ENCODE measurements around the gene LORICRIN. TPM values are rescaled to one million over a fixed set of nuclear protein-coding genes. Genes with fewer than 3 reads are reported as not detected.

The LORICRIN gene
- total and polyA plus RNA-seq, 2 of the 4 experiments (the other 2 are of a cell fraction), result not detected

DNA sequence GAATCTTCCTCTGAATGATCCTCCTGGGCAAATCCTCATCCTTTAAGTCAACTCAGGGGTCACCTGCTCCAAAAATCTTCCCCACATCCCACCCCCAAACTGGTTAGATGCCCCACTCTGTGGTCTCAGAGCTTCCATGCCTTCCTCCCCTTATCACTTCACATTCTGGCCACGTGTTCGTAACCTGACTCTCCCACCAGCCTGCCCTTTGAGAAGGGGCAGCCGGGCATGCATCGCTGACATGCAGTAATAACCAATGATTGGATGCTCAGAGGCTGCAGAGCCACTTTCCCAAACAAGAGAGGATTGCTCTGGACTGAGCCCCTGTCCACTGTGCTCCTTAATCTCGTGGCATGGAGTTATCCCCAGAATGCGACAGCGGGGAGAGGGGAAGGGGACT lies 49.3 kb upstream of the LORICRIN start:
- Histone ChIP-seq H3K18ac (ENCODE audit: low read depth, low read length) (no peak overlapping the region), H3K14ac (replicated peaks; ENCODE audit: low read depth, low read length) (no peak overlapping the region), H3K4me1 (ENCODE audit: control insufficient read depth, insufficient read depth, low read length) (no peaks in the 10 kb centered on the region), H3K36me3 (ENCODE audit: control insufficient read depth, insufficient read depth, low read length) (no peaks in the 10 kb centered on the region), H3K9me1 (ENCODE audit: insufficient read depth, low read length) (no peaks in the 10 kb centered on the region), H4K91ac (ENCODE audit: insufficient read depth, low read depth, low read length) (no peak overlapping the region), H3K27me3 (ENCODE audit: control insufficient read depth, insufficient read depth, low read length) (no peaks in the 10 kb centered on the region), H2BK20ac (ENCODE audit: low read depth, low read length) (no peak overlapping the region), H3K4me3 (ENCODE audit: insufficient read depth, low read depth, low read length) (no peak overlapping the region), H2BK120ac (ENCODE audit: low read depth, low read length) (no peak overlapping the region), H2AK5ac (ENCODE audit: low read depth, low read length) (no peak overlapping the region), H3K27ac (ENCODE audit: insufficient read depth, low read length) (no peak overlapping the region), H2BK5ac (ENCODE audit: low read depth, low read length, poor library complexity, severe bottlenecking) (no peak overlapping the region), H2AK9ac (replicated peaks; ENCODE audit: low read depth, low read length, poor library complexity) (no peak overlapping the region), H3K56ac (ENCODE audit: extremely low read depth, insufficient read depth, low read length) (no peak overlapping the region), H3K9me3 (ENCODE audit: control insufficient read depth, insufficient read depth, low read length) (no peaks in the 10 kb centered on the region), H2BK15ac (ENCODE audit: low read depth, low read length) (no peak overlapping the region), H4K20me1 (ENCODE audit: insufficient read depth, low read length) (no peaks in the 10 kb centered on the region), H3K4me2 (ENCODE audit: low read depth, low read length) (no peak overlapping the region), H3K4ac (ENCODE audit: low read depth, low read length) (no peak overlapping the region), H3K9ac (ENCODE audit: low read depth, low read length) (no peak overlapping the region), H3K23ac (ENCODE audit: low read depth, low read length) (no peak overlapping the region), H2AFZ (replicated peaks; ENCODE audit: low read length, poor library complexity) (no peak overlapping the region), H4K5ac (ENCODE audit: low read depth, low read length) (no peak overlapping the region), H3K79me1 (ENCODE audit: low read depth in 1 of 2, low read length in 2 of 2) (no peaks in the 10 kb centered on the region), H4K8ac (ENCODE audit: low read depth in 2 of 2, low read length in 2 of 2) (no peak overlapping the region)
- POLR2A ChIA-PET (ENCODE audit: unreplicated experiment), result no interaction called here
- no peak for TF ChIP-seq SMC3 (IDR thresholded peaks at IDR 0.05; ENCODE audit: low read depth, low read length)
- TF ChIP-seq MAFK (IDR thresholded peaks at IDR 0.05; ENCODE audit: low read depth, low read length), result no peak
- TF ChIP-seq NFE2L2 (IDR thresholded peaks at IDR 0.05; ENCODE audit: low read depth, low read length), result no peak
- no peak for TF ChIP-seq RAD21 (IDR thresholded peaks at IDR 0.05; ENCODE audit: low read length)
- TF ChIP-seq MXI1 (IDR thresholded peaks at IDR 0.05; ENCODE audit: borderline replicate concordance, low read depth, low read length), result no peak
- TF ChIP-seq BHLHE40 (IDR thresholded peaks at IDR 0.05; ENCODE audit: low read depth, low read length), result no peak
- TF ChIP-seq, protein P1, sequence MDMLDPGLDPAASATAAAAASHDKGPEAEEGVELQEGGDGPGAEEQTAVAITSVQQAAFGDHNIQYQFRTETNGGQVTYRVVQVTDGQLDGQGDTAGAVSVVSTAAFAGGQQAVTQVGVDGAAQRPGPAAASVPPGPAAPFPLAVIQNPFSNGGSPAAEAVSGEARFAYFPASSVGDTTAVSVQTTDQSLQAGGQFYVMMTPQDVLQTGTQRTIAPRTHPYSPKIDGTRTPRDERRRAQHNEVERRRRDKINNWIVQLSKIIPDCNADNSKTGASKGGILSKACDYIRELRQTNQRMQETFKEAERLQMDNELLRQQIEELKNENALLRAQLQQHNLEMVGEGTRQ (IDR thresholded peaks at IDR 0.05; ENCODE audit: low read depth, low read length), result no peak
- TF ChIP-seq, protein P2, sequence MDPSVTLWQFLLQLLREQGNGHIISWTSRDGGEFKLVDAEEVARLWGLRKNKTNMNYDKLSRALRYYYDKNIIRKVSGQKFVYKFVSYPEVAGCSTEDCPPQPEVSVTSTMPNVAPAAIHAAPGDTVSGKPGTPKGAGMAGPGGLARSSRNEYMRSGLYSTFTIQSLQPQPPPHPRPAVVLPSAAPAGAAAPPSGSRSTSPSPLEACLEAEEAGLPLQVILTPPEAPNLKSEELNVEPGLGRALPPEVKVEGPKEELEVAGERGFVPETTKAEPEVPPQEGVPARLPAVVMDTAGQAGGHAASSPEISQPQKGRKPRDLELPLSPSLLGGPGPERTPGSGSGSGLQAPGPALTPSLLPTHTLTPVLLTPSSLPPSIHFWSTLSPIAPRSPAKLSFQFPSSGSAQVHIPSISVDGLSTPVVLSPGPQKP (IDR thresholded peaks at IDR 0.05; ENCODE audit: borderline replicate concordance, low read depth, low read length), result no peak
- TF ChIP-seq CHD1 (IDR thresholded peaks at IDR 0.05; ENCODE audit: low read depth, low read length), result no peak
- TF ChIP-seq POLR2A (IDR thresholded peaks at IDR 0.05; ENCODE audit: low read depth, low read length), result no peak
- no peak for TF ChIP-seq RCOR1 (IDR thresholded peaks at IDR 0.05; ENCODE audit: insufficient replicate concordance, low read length)
- TF ChIP-seq RFX5 (IDR thresholded peaks at IDR 0.05; ENCODE audit: low read depth, low read length), result no peak
- ATAC-seq (ENCODE audit: low read depth), result no peak
- CTCF ChIA-PET, result no interaction called here
- no peak for DNase-seq
- 0% methylated on average over 2 of the region's 7 CpGs; no CpG with 5 or more reads in 1 of the 2 experiments for WGBS, 2 experiments (ENCODE audit: extremely low coverage in 2 of 2, insufficient read length in 1 of 2)
- dilution Hi-C loops (cut with HindIII; ENCODE audit: low sequenced_read_pairs, unreplicated experiment), result no loop called here
- intact Hi-C loops (cut with micrococcal nuclease), result no loop called here
- in situ Hi-C loops (cut with MboI; ENCODE audit: low sequenced_read_pairs), result loop anchor here (25.0 kb wide), 1 partner anchor 548 kb away; the partner anchor contains the start of gene LCE2D
- no TSS peak for BruUV-seq (replicated peaks)

Measured in IMR-90 (cell line).